H1 (cell line): ENCODE data around the gene CIITA. TPM values are rescaled to one million over a fixed set of nuclear protein-coding genes. Genes with fewer than 3 reads are reported as not detected.

Source experiments
- CBX8 ChIP-seq: fragments of 300-800, 300-1000 bp; sonication (generic); IDR thresholded peaks from 2 replicates; pipeline ENCODE4 v1.7.1; 2016; ENCODE audit warnings: low read depth, low read length, borderline replicate concordance
- GABPA ChIP-seq: IDR thresholded peaks from 2 replicates; pipeline ENCODE4 v1.6.1; 2011; ENCODE audit warnings: mild to moderate bottlenecking, low read length, moderate library complexity, borderline replicate concordance; ENCODE audit not compliant: insufficient read depth
- NANOG ChIP-seq: IDR thresholded peaks from 2 replicates; pipeline ENCODE4 v1.6.1; 2011; ENCODE audit warnings: low read length, low read depth, mild to moderate bottlenecking, inconsistent platforms; ENCODE audit not compliant: insufficient read depth, poor library complexity, severe bottlenecking
- SIRT6 ChIP-seq: IDR thresholded peaks from one replicate; pipeline ENCODE4 v1.7.1; 2012; ENCODE audit warnings: low read length, inconsistent platforms
- SP4 ChIP-seq: IDR thresholded peaks from 2 replicates; pipeline ENCODE4 v1.6.1; 2012; ENCODE audit warnings: low read length, inconsistent platforms
- polyA plus RNA-seq, 7 experiments: library from polyadenylated mRNA; depleted of rRNA in 3 of 7; stranded (reverse) in 5 of 7; unstranded in 2 of 7; fragments of >200 nt in 5 of 7; fragments of 200-250 nt in 2 of 7; gene quantifications; 1 replicate in 5 of 7; 2 replicates in 1 of 7; 4 replicates in 1 of 7; pipeline versions ENCODE4 v1.2.1 to v1.2.3, GENCODE V29; 2011 to 2013; ENCODE audit warnings: missing spikeins in 2 of 7, mixed read lengths in 2 of 7
- total RNA-seq: library from RNA; stranded (reverse); fragmentation: NEBNext Ultra II Directional; extraction: Animal tissue kit (Norgen Biotek cat#: 25700); gene quantifications from 2 replicates; pipeline ENCODE4 v1.2.1, GENCODE V29; 2021
- TF ChIP-seq, protein P1 (sequence below), 3 experiments: IDR thresholded peaks; 1 replicate in 2 of 3; 2 replicates in 1 of 3; pipeline versions ENCODE4 v1.5.1 to v1.6.1; 2011; ENCODE audit warnings: low read length in 3 of 3, mild to moderate bottlenecking in 3 of 3, inconsistent platforms in 2 of 3, low read depth in 1 of 3, moderate library complexity in 1 of 3; ENCODE audit not compliant: insufficient read depth in 1 of 3; ENCODE audit errors: control extremely low read depth in 1 of 3
- TF ChIP-seq, protein P2 (sequence below): fragments of 300-600 bp; sonication (generic); IDR thresholded peaks from 2 replicates; pipeline ENCODE4 v1.7.1; 2012; ENCODE audit warnings: low read length, moderate library complexity, mild to moderate bottlenecking, inconsistent platforms; ENCODE audit not compliant: insufficient replicate concordance
- TF ChIP-seq, protein P3 (sequence below): IDR thresholded peaks from 2 replicates; pipeline ENCODE4 v1.6.1; 2012; ENCODE audit warnings: inconsistent platforms

CIITA gene
- total and polyA plus RNA-seq, 2 of the 8 experiments (the other 6 are each of a cell fraction or from before 2014, with no cell fraction given): 0.07 to 0.17 TPM

DNA sequence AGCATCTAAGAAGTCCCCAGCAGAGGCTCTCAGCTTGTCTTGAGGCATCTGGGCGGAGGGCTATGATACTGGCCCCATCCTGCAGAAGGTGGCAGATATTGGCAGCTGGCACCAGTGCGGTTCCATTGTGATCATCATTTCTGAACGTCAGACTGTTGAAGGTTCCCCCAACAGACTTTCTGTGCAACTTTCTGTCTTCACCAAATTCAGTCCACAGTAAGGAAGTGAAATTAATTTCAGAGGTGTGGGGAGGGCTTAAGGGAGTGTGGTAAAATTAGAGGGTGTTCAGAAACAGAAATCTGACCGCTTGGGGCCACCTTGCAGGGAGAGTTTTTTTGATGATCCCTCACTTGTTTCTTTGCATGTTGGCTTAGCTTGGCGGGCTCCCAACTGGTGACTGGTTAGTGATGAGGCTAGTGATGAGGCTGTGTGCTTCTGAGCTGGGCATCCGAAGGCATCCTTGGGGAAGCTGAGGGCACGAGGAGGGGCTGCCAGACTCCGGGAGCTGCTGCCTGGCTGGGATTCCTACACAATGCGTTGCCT, at the start of gene CIITA (continued):
- no peak for TF ChIP-seq NANOG
- TF ChIP-seq SIRT6: no peak
- TF ChIP-seq SP4: no peak
- no peak for TF ChIP-seq GABPA
- TF ChIP-seq, protein P1, sequence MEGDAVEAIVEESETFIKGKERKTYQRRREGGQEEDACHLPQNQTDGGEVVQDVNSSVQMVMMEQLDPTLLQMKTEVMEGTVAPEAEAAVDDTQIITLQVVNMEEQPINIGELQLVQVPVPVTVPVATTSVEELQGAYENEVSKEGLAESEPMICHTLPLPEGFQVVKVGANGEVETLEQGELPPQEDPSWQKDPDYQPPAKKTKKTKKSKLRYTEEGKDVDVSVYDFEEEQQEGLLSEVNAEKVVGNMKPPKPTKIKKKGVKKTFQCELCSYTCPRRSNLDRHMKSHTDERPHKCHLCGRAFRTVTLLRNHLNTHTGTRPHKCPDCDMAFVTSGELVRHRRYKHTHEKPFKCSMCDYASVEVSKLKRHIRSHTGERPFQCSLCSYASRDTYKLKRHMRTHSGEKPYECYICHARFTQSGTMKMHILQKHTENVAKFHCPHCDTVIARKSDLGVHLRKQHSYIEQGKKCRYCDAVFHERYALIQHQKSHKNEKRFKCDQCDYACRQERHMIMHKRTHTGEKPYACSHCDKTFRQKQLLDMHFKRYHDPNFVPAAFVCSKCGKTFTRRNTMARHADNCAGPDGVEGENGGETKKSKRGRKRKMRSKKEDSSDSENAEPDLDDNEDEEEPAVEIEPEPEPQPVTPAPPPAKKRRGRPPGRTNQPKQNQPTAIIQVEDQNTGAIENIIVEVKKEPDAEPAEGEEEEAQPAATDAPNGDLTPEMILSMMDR (IDR thresholded peaks at IDR 0.05; ENCODE audit: control extremely low read depth in 1 of 3, insufficient read depth in 1 of 3, low read depth in 1 of 3, low read length in 3 of 3): no peak
- TF ChIP-seq, protein P2, sequence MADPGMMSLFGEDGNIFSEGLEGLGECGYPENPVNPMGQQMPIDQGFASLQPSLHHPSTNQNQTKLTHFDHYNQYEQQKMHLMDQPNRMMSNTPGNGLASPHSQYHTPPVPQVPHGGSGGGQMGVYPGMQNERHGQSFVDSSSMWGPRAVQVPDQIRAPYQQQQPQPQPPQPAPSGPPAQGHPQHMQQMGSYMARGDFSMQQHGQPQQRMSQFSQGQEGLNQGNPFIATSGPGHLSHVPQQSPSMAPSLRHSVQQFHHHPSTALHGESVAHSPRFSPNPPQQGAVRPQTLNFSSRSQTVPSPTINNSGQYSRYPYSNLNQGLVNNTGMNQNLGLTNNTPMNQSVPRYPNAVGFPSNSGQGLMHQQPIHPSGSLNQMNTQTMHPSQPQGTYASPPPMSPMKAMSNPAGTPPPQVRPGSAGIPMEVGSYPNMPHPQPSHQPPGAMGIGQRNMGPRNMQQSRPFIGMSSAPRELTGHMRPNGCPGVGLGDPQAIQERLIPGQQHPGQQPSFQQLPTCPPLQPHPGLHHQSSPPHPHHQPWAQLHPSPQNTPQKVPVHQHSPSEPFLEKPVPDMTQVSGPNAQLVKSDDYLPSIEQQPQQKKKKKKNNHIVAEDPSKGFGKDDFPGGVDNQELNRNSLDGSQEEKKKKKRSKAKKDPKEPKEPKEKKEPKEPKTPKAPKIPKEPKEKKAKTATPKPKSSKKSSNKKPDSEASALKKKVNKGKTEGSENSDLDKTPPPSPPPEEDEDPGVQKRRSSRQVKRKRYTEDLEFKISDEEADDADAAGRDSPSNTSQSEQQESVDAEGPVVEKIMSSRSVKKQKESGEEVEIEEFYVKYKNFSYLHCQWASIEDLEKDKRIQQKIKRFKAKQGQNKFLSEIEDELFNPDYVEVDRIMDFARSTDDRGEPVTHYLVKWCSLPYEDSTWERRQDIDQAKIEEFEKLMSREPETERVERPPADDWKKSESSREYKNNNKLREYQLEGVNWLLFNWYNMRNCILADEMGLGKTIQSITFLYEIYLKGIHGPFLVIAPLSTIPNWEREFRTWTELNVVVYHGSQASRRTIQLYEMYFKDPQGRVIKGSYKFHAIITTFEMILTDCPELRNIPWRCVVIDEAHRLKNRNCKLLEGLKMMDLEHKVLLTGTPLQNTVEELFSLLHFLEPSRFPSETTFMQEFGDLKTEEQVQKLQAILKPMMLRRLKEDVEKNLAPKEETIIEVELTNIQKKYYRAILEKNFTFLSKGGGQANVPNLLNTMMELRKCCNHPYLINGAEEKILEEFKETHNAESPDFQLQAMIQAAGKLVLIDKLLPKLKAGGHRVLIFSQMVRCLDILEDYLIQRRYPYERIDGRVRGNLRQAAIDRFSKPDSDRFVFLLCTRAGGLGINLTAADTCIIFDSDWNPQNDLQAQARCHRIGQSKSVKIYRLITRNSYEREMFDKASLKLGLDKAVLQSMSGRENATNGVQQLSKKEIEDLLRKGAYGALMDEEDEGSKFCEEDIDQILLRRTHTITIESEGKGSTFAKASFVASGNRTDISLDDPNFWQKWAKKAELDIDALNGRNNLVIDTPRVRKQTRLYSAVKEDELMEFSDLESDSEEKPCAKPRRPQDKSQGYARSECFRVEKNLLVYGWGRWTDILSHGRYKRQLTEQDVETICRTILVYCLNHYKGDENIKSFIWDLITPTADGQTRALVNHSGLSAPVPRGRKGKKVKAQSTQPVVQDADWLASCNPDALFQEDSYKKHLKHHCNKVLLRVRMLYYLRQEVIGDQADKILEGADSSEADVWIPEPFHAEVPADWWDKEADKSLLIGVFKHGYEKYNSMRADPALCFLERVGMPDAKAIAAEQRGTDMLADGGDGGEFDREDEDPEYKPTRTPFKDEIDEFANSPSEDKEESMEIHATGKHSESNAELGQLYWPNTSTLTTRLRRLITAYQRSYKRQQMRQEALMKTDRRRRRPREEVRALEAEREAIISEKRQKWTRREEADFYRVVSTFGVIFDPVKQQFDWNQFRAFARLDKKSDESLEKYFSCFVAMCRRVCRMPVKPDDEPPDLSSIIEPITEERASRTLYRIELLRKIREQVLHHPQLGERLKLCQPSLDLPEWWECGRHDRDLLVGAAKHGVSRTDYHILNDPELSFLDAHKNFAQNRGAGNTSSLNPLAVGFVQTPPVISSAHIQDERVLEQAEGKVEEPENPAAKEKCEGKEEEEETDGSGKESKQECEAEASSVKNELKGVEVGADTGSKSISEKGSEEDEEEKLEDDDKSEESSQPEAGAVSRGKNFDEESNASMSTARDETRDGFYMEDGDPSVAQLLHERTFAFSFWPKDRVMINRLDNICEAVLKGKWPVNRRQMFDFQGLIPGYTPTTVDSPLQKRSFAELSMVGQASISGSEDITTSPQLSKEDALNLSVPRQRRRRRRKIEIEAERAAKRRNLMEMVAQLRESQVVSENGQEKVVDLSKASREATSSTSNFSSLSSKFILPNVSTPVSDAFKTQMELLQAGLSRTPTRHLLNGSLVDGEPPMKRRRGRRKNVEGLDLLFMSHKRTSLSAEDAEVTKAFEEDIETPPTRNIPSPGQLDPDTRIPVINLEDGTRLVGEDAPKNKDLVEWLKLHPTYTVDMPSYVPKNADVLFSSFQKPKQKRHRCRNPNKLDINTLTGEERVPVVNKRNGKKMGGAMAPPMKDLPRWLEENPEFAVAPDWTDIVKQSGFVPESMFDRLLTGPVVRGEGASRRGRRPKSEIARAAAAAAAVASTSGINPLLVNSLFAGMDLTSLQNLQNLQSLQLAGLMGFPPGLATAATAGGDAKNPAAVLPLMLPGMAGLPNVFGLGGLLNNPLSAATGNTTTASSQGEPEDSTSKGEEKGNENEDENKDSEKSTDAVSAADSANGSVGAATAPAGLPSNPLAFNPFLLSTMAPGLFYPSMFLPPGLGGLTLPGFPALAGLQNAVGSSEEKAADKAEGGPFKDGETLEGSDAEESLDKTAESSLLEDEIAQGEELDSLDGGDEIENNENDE: no peak
- TF ChIP-seq, protein P3, sequence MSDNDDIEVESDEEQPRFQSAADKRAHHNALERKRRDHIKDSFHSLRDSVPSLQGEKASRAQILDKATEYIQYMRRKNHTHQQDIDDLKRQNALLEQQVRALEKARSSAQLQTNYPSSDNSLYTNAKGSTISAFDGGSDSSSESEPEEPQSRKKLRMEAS: no peak
- no peak for TF ChIP-seq CBX8
